GM12891 (cell line): ENCODE data around the gene RRM1.

Experiments used
- POLR2A ChIP-seq: IDR thresholded peaks from 2 replicates; pipeline ENCODE4 v1.6.1; 2011; ENCODE audit warnings: low read depth, low read length, control low read depth
- POLR2AphosphoS5 ChIP-seq: IDR thresholded peaks from 2 replicates; pipeline ENCODE4 v1.6.1; 2011; ENCODE audit warnings: low read depth, low read length, control low read depth

GRCh38 chr11:4066910-4067309 is 27.7 kb upstream of the RRM1 start:
- no peak for TF ChIP-seq POLR2A
- no peak for TF ChIP-seq POLR2AphosphoS5
